Endothelial cell of umbilical vein (primary cell): Measurements from ENCODE around the gene SH2D6. TPM values are rescaled to one million over a fixed set of nuclear protein-coding genes. Genes with fewer than 3 reads are reported as not detected.

ENCODE experiments used
- BruUV-seq: library from RNA; stranded (reverse); fragments of 400-500 nt; replicated peaks from 2 replicates; lab custom pipeline; 2021; lab: Mats Ljungman, UMichigan
- CTCF ChIA-PET: fragments of 300-600, 350-600 bp; sonication (Branson Sonifier 250); formaldehyde crosslinking; loops from one replicate; lab custom pipeline; 2021; ENCODE audit warnings: antibody characterized with exemption, inconsistent platforms; lab: Charles Lee
- POLR2A ChIA-PET: fragments of 300-600, 350-600 bp; sonication (Branson Sonifier 250); formaldehyde crosslinking; loops from one replicate; lab custom pipeline; 2021; ENCODE audit warnings: antibody characterized with exemption, inconsistent platforms; lab: Charles Lee
- DNase-seq: peaks from one replicate; pipeline ENCODE4 v3.0.0-alpha.2; 2011; ENCODE audit warnings: low read depth, low spot score
- FAIRE-seq: peaks from 2 replicates; lab custom pipeline; 2011; peaks lifted over from hg19 to GRCh38; lab: Jason Lieb, UNC
- H2AFZ ChIP-seq: 2 replicates; pipeline ENCODE4 v1.6.0; 2012; ENCODE audit warnings: low read depth, low read length, control low read depth, inconsistent platforms
- H3K27ac ChIP-seq: 2 replicates; pipeline ENCODE4 v1.5.1; 2011; ENCODE audit warnings: low read depth, mild to moderate bottlenecking, control low read depth, low read length, moderate library complexity; ENCODE audit not compliant: insufficient read depth
- H3K27me3 ChIP-seq, 2 experiments: 2 replicates each; pipeline versions ENCODE4 v1.6.0 to v1.6.1; 2011; ENCODE audit warnings: low read length in 2 of 2, mixed read lengths in 1 of 2; ENCODE audit not compliant: control insufficient read depth in 2 of 2, insufficient read depth in 2 of 2
- H3K36me3 ChIP-seq, 2 experiments: 2 replicates in 1 of 2; 3 replicates in 1 of 2; pipeline ENCODE4 v1.5.1; 2011; ENCODE audit warnings: low read length in 2 of 2, mild to moderate bottlenecking in 1 of 2, moderate library complexity in 1 of 2; ENCODE audit not compliant: control insufficient read depth in 2 of 2, insufficient read depth in 2 of 2; ENCODE audit errors: extremely low read depth in 1 of 2
- H3K4me1 ChIP-seq: 3 replicates; pipeline ENCODE4 v1.5.1; 2011; ENCODE audit warnings: mild to moderate bottlenecking, low read length; ENCODE audit not compliant: control insufficient read depth, insufficient read depth; ENCODE audit errors: extremely low read depth
- H3K4me2 ChIP-seq: 2 replicates; pipeline ENCODE4 v1.6.1; 2011; ENCODE audit warnings: low read length, control low read depth, mixed read lengths; ENCODE audit not compliant: insufficient read depth
- H3K4me3 ChIP-seq, 3 experiments: fragments of 200-600 bp in 1 of 3; sonication (generic), shearing (Covaris generic) in 1 of 3; replicated peaks in 1 of 3; 2 replicates each; pipeline ENCODE4 v1.5.1; 2011 to 2016; ENCODE audit warnings: control low read depth in 3 of 3, low read length in 3 of 3, mild to moderate bottlenecking in 2 of 3, inconsistent platforms in 1 of 3, low read depth in 1 of 3, moderate library complexity in 1 of 3; ENCODE audit not compliant: insufficient read depth in 1 of 3
- H3K79me2 ChIP-seq: 2 replicates; pipeline ENCODE4 v1.6.0; 2012; ENCODE audit warnings: low read length, inconsistent platforms; ENCODE audit not compliant: control insufficient read depth, insufficient read depth
- H3K9ac ChIP-seq: replicated peaks from 2 replicates; pipeline ENCODE3; 2011; ENCODE audit warnings: low read length, control low read depth; ENCODE audit not compliant: insufficient read depth; ENCODE audit errors: extremely low read depth
- H3K9me1 ChIP-seq: replicated peaks from 3 replicates; pipeline ENCODE4 v1.6.0; 2011; ENCODE audit warnings: mild to moderate bottlenecking, low read length; ENCODE audit not compliant: control insufficient read depth, insufficient read depth; ENCODE audit errors: extremely low read depth
- H3K9me3 ChIP-seq: replicated peaks from 2 replicates; pipeline ENCODE4 v1.5.1; 2012; ENCODE audit warnings: low read length, inconsistent platforms; ENCODE audit not compliant: control insufficient read depth, insufficient read depth
- H4K20me1 ChIP-seq: replicated peaks from 2 replicates; pipeline ENCODE3; 2011; ENCODE audit warnings: mild to moderate bottlenecking, low read length; ENCODE audit not compliant: control insufficient read depth, insufficient read depth; ENCODE audit errors: extremely low read depth
- CTCF ChIP-seq, 2 donors: IDR thresholded peaks; 1 replicate in 1 of 2; 2 replicates in 1 of 2; pipeline ENCODE4 v1.5.1; 2011; ENCODE audit warnings: low read length in 2 of 2, mild to moderate bottlenecking in 2 of 2, moderate library complexity in 2 of 2, control low read depth in 1 of 2, inconsistent platforms in 1 of 2, low read depth in 1 of 2; ENCODE audit not compliant: insufficient read depth in 1 of 2; ENCODE audit errors: extremely low read depth in 1 of 2
- EZH2 ChIP-seq: IDR thresholded peaks from 2 replicates; pipeline ENCODE4 v1.6.1; 2012; ENCODE audit warnings: borderline replicate concordance, low read depth, mild to moderate bottlenecking, moderate library complexity, low read length, inconsistent platforms; ENCODE audit not compliant: severe bottlenecking
- FOS ChIP-seq: IDR thresholded peaks from 2 replicates; pipeline ENCODE4 v1.6.1; 2011; ENCODE audit warnings: mild to moderate bottlenecking, low read length, moderate library complexity, borderline replicate concordance; ENCODE audit not compliant: insufficient read depth
- GATA2 ChIP-seq: IDR thresholded peaks from 2 replicates; pipeline ENCODE4 v1.7.0; 2011; ENCODE audit warnings: low read depth, mild to moderate bottlenecking, moderate library complexity, mixed read lengths, low read length; ENCODE audit not compliant: insufficient read length, insufficient read depth
- JUN ChIP-seq: IDR thresholded peaks from 2 replicates; pipeline ENCODE4 v1.6.1; 2011; ENCODE audit warnings: borderline replicate concordance, low read depth; ENCODE audit not compliant: insufficient read length, insufficient read depth
- MYC ChIP-seq: IDR thresholded peaks from one replicate; pipeline ENCODE4 v1.6.1; 2011; ENCODE audit warnings: mild to moderate bottlenecking, low read depth, low read length
- POLR2A ChIP-seq: IDR thresholded peaks from 2 replicates; pipeline ENCODE4 v1.6.1; 2012; ENCODE audit warnings: low read depth, mild to moderate bottlenecking, control low read depth, low read length
- POLR2AphosphoS5 ChIP-seq: IDR thresholded peaks from 2 replicates; pipeline ENCODE4 v1.6.1; 2012; ENCODE audit warnings: low read depth, mild to moderate bottlenecking, control low read depth, low read length, moderate library complexity; ENCODE audit not compliant: insufficient read depth
- dilution Hi-C: fragments of 300-500 bp; cut with MboI; formaldehyde crosslinking; loops from one replicate; pipeline ENCODE4 v1.15.0; 2019; ENCODE audit warnings: low sequenced_read_pairs; ENCODE audit not compliant: extremely low pct_ligation_motif_present
- intact Hi-C: fragments of 100-400 bp; cut with micrococcal nuclease; formaldehyde crosslinking; loops from one replicate; pipeline ENCODE4 v1.10.0; 2022
- polyA plus RNA-seq, 4 experiments: library from polyadenylated mRNA; depleted of rRNA in 3 of 4; stranded (reverse) in 3 of 4; unstranded in 1 of 4; fragments of >200 nt; gene quantifications; 2 replicates each; pipeline versions ENCODE4 v1.2.1 to v1.2.3, GENCODE V29; 2011 to 2012; ENCODE audit warnings: missing spikeins in 1 of 4
- total RNA-seq: library from RNA; stranded (reverse); gene quantifications from 2 replicates; pipeline ENCODE4 v1.2.3, GENCODE V29; 2021

The SH2D6 gene
- total and polyA plus RNA-seq, 2 donors (not counting 3 experiments of a cell fraction or from before 2014, with no cell fraction given), result 0.53 TPM; not detected in 1

GRCh38 chr2:85444629-85445172, 26.2 kb downstream of the SH2D6 start:
- BruUV-seq, result no TSS peak
- no peak overlapping the region for H3K4me2 ChIP-seq
- dilution Hi-C loops (no loop called here), intact Hi-C loops (no loop called here)
- DNase-seq (no peak), FAIRE-seq (no peak)
- H3K4me1 ChIP-seq, result no peaks in the 10 kb centered on the region
- no peak overlapping the region for H3K4me3 ChIP-seq
- H4K20me1 ChIP-seq, result no peaks in the 10 kb centered on the region
- H2AFZ ChIP-seq, result no peak overlapping the region
- ChIA-PET CTCF (no interaction called here), POLR2A (interaction anchor here (3.2 kb wide), 1 partner anchor 94 kb away, joined by 12 read pairs; the partner anchor contains the start of gene MAT2A)
- H3K27ac ChIP-seq, result no peak overlapping the region
- H3K27me3 ChIP-seq, result no peaks in the 10 kb centered on the region
- TF ChIP-seq MYC (no peak), CTCF (IDR thresholded peaks at IDR 0.05; ENCODE audit: extremely low read depth in 1 of 2, insufficient read depth in 1 of 2, low read depth in 1 of 2, low read length in 2 of 2) (no peak), FOS (no peak), GATA2 (no peak), JUN (no peak), POLR2AphosphoS5 (no peak), EZH2 (no peak), POLR2A (no peak)
- no peaks in the 10 kb centered on the region for H3K79me2 ChIP-seq
- H3K9ac ChIP-seq, result no peak overlapping the region
- no peaks in the 10 kb centered on the region for H3K9me1 ChIP-seq
- H3K9me3 ChIP-seq, result no peaks in the 10 kb centered on the region
- no peaks in the 10 kb centered on the region for H3K36me3 ChIP-seq
